HG02885 (cell line): ENCODE data around the gene ZNF587.
"Not testable (repeated sequence)": the region's sequence is repeated elsewhere in the genome, so short reads cannot be mapped to it uniquely, and the experiment has no call there.

Source experiments
- ATAC-seq: cut with Tn5 transposase; IDR thresholded peaks from one replicate; pipeline ENCODE4 v1.9.1; 2021; ENCODE audit warnings: mild to moderate bottlenecking; ENCODE audit not compliant: unreplicated experiment, poor library complexity

ZNF587 gene

DNA sequence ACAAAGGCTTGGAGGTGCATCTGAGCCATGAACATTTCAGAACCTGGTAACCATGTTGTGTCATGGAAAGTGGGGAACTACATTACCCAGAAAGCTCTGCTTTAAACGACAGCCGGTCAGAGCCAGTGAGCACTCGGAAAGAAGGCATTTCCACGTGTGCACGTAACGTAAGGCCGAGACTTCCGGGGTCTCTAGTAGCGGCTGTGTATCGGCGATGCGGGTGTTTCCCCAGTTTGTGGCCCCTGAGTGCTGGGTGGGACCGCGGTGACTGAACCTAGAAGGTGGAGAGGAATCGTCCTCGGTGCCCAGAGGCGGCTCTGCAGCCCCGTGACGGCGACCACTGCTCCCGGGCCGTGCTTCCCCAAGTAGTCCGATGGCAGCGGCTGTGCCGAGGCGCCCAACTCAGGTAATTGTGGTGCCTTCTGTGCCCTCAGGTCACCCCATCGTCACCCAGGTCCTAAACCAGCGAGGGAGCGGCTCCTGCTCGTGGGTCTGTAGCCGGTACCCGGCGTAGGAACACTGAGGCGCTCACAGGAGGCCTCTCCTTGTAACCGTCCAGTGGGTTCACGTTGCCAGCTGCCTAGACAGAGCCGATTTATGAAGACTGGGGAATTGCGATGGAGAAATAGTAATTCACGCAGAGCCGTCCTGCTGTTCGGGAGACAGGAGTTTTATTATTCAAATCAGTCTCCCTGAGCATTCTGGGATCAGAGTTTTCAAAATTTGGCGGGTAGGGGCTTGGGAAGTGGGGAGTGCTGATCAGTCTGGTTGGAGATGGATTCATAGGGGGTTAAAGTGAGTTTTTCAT, at the start of gene ZNF587:
Gene ZNF587, plus strand, starts transcription at position 194 of the 808 bp plus-strand sequence. Its CDS starts 180 bp downstream, at position 374.
- peak; percentile 98 for ATAC-seq

DNA sequence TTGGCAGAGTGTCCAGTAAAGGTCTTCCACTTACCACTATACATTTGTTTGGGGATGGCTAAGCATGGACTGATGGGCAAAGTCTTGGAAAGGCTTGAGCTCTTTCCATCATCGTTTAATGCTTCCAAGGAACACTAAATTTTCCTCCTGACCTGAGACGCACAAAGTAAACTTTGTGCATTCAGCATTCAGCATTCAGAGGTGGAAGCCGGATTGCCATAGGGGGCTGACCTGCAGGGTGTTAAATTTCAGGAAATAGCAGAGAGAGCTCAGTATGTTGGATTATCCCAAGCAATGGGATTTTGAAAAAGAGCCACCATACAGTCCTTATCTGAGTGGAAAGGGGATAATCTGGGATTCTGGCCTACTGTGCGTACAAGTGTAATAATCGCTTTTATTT, 49.0 kb upstream of the ZNF587 start:
- no peak for ATAC-seq

DNA sequence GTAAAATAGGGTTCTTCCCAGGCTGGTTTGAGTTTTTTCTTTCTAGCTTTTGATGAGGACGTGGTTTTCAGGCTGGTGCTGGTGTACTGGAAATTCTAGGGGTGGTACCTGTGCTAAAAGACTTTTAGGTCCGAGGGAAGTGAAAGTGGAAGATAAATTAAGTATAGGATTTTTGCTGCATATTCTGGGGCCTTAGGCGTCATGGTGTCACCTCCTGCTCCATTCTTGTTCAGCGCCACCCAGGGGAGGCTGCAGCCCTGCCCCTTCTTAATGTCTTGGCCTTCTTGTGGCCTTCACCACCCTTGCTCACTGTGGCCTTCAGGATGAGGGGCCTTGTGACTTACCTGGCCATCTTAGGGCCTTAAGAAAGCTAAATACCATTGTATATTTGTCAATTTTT, 47.4 kb upstream of the ZNF587 start:
- ATAC-seq: no peak

DNA sequence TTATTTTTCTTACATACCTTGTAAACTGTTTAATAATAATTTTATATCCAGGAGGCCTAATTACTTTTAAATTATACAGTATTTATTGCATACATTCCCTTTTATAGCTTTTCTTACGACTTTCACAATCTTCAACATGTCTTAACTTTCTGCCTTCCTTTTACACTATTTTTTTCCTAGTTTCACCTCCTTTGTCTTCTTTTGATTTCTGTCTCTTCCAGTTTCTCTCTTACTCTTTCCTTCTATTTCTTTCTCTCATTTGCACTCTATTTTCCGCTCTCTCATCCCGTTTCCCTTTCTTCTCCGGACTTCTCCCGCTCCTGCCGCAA, 46.4 kb upstream of the ZNF587 start:
- ATAC-seq: no peak

DNA sequence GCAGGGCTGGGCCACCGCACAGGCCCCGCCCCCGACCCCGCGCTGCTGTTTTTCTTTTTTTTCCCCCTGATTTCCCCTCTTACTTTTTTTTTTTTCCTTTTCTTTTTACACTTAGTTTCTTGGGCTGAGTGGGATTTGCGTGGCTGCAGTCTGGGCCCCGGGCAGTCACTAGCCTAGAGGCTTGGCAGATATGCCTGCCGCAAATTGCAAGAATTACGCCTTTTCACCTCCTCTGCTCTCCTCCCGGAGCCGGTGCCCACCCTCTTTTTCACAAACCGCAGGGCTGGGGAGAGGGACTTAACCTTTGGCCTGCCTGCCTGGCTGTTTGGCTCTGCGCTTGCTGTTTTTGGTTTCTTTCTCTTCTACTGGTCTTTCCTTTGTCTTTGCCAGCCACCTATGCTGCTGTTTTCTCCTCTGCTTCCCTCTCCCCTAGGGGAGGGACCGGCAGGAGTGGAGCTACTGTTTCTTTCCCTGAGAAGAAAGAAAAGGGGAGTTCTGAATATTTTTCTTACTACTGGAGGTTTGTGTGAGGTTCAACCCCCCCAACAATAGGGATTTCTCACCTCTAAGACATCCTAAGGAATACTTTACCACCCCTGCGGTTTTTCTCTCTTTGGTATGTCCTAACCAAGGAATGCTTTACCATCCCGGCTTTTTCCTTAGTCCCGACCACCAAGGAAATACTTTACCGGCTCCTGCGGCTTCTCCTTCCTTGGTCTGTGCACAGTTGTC, 45.9 kb upstream of the ZNF587 start:
- ATAC-seq: no peak

DNA sequence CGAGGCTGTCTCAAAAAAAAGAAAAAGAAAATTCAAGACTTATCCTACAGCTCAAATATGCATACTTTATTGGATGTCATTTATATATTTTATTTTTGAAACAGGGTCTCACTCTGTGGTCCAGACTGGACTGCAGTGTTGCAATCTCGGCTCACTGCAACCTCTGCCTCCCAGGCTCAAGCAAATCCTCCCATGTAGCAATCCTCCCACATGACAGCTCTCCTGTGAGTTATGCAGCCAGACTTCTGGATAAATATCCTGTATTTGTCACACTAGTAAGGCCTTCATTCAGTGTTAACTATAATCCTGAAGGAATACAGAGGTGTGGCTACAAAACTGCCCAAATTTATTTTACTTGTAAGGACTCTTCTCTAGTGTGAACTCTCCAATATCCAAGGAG, 42.1 kb upstream of the ZNF587 start:
- ATAC-seq: no peak

DNA sequence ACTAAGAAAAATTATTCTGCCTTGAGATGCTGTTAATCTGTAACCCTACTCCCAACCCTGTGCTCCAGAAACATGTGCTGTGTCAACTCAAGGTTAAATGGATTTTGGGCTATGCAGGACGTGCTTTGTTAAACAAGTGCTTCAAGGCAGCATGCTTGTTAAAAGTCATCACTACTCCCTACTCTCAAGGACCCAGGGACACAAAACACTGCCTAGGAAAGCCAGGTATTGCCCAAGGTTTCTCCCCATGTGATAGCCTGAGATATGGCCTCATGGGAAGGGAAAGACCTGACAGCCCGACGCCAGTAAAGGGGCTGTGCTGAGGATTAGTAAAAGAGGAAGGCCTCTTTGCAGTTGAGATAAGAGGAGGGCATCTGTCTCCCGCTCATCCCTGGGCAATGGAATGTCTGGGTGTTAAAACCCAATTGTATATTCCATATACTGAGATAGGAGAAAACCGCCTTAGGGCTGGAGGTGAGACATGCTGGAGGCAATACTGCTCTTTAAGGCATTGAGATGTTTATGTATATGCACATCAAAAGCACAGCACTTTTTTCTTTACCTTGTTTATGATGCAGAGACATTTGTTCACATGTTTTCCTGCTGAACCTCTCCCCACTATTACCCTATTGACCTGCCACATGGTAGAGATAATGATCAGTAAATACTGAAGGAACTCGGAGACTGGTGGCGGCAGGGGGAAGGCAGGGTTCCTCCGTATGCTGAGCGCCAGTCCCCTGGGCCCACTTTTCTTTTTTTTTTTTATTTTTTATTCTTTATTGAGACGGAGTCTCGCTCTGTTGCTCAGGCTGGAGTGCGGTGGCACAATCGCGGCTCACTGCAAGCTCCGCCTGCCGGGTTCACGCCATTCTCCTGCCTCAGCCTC, 39.0 kb upstream of the ZNF587 start:
- ATAC-seq: not testable (repeated sequence)

DNA sequence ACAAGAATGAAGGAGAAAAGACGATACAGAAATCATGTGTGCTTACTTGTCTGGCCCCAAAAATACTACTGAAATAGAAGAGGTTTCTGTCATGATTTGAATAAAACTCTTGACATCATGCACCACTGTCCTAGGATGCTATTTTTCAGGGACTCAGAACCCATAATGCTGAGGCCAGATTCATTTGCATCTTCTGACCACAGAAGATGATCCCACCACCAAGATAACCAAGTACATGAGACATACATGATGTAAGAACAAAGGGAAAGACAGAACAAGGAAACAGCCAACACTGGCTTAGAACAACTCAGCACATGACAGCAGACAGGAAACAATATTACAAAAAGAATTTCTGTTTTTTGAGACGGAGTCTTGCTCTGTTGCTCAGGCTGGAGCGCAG, 37.4 kb upstream of the ZNF587 start:
- peak; percentile 50 for ATAC-seq

DNA sequence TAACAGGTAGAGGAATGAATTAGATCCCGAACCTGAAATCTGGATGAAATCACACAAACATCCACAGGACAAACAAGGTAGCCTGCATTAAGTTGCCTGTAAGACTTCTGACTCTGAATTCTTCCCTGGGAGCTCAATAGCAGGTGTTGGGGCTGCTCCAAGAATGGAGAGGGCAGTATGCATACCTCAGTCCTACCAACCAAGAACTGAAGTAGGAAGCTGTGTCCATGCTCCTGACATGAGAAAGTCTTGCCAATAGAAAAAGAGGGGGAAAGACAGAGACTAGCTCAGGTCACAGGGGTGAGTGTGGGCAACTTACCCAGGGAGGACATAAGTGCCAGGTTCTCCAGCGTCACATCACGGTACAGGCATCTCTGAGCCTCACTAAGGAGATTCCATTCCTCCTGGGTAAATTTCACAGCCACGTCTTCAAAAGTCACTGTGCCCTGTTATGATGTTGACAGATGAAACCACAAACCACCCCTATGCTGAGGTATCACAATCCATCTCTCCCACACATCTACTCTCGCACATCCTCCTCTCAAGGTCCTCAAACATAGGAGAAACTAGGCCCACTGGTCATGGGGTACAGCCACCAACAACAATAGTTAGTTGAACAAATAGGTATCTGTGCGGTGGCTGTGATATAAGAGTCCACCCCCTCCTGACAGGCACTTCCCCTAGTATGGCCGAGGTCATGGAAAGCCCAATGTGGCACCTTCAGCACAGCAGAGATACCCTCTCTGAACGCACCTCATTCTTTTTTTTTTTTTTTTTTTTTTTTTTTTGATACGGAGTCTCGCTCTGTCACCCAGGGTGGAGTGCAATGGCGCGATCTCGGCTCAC, 36.5 kb upstream of the ZNF587 start:
- ATAC-seq: not testable (repeated sequence)

DNA sequence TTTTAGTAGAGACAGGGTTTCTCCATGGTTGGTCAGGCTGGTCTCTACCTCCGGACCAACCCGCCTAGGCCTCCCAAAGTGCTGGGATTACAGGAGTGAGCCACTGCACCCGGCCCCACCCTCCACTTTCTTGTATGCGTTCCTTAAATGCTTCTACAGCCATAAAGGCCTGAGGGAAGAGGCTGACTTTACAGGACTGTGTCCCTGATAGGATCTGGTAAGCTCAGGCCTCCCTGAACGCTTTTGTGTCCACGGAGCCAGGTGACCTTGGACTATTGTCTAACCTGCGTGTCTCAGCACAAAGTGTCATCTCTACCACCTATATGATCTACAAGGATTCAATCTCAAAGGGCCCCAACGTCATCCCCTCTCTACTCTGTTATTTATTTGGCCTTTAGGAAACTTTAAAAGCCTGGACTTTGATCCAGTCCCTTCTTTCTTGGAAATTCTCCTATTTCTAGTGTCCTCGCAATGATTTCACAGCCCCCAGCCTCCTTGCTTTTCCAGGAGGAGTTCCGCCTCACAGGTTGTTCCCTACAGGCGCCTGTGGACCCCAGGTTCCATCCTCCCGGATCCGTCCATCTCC, 35.6 kb upstream of the ZNF587 start:
- no peak for ATAC-seq

DNA sequence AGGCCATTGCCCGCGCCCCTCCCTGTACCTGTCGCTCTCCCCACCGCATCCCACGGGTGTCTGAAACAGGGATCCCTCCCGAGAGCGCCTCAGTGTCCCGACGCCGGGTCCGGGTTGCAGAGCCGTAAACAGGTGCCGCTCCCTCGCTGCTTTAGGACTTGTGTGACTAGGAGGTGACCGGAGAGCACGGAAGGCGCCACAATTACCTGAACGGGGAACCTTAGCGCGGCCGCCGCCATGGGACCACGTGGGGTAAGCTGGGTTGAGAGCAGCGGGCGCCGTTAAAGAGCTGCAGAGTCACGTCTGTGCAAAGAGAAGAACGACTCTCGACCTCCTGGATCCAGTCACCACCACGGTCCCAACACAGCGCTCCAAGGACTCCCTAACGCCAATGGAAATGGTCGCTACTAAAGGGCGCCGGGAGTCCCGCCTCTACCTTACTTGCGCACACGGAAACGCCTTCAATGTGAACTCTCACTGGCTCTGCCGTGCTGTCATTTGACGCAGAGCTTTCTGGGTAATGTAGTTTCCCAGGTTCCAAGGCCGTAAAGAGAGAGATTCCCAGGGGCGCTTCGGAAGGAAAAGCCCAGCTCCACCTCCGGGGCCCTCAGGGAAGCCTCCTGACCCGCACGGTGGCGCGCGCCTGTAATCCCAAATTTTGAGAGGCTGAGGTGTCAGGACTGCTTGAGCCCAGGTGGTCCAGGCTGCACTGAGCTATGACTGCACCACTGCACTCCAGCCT, 35.0 kb upstream of the ZNF587 start, which contains the start of gene ZNF552:
Gene ZNF552, minus strand, starts transcription at position 409 of the 742 bp plus-strand sequence. Its CDS starts 170 bp downstream, at position 239.
- ATAC-seq: peak; percentile 79

DNA sequence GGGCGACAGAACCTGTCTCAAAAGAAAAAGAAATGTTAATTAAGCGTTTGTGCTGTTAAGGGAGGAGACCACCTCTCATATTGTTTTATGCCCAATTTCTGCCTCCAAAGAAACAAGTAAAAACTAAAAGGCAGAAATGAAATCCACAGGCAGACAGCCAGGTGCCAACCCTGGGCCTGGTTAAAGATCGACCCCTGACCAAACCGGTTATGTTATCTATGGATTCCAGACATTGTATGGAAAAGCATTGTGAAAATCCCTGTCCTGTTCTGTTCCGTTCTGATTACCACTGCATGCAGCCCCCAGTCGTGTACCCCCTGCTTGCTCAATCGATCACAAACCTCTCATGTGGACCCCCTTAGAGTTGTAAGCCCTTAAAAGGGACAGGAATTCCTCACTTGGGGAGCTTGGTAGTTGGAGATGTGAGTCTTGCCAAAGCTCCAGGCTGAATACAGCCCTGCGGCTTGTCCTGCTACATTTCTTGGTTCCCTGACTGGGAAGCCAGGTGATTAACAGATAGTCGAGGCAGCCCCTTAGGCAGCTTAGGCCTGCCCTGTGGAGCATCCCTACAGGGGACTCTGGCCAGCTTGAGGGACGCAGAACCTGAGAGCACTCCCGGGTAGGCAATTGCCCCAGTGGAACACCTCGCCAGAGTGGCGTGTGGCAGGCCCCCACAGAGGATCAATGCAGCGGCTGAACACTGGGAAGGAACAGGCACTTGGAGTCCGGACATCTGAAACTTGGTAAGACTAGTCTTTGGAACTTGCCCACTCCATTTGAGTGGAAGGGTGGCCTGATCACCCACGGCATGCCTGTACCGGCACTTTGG, 34.2 kb upstream of the ZNF587 start:
- no peak for ATAC-seq

DNA sequence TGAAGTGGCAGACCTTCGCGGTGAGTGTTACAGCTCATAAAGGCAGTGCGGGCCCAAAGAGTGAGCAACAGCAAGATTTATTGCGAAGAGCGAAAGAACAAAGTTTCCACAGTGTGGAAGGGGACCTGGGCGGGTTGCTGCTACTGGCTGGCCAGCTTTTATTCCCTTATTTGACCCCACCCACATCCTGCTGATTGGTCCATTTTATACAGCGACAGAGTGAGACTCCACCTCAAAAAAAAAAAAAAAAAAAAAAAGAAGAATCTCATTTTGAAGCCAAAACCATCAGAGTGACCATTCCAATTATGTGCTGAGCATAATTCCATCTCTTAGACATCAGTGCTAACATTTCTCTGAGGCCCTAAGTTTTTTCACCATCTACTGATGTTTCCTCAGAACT, 33.0 kb upstream of the ZNF587 start:
- ATAC-seq: no peak

DNA sequence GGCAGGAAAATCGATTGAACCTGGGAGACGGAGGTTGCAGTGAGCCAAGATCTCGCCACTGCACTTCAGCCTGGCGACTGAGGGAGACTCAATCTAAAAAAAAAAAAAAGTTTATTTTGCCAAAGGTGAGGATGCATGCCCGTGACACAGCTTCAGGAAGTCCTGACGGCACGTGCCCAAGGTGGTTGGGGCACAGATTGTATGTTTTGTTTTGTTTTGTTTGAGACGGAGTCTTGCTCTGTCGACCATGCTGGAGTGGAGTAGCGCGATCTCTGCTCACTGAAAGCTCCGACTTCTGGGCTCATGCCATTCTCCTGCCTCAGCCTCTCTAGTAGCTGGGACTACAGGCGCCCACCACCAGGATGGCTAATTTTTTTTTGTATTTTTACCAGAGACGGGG, 31.7 kb upstream of the ZNF587 start:
- no peak for ATAC-seq

DNA sequence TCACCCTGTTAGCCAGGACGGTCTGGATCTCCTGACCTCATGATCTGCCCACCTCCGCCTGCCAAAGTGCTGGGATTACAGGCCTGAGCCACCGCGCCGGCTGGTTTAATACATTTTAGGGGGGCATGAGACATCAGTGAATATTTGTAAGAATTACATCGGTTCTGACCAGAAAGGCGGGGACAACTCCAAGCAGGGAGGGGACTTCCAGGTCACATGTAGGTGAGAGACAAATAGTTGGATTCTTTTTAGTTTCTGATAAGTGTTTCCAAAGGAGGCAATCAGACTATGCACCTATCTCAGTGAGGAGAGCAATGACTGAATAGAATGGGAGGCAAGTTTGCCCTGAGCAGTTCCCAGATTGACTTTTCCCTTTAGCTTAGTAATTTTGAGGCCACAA, 31.3 kb upstream of the ZNF587 start:
- no peak for ATAC-seq

DNA sequence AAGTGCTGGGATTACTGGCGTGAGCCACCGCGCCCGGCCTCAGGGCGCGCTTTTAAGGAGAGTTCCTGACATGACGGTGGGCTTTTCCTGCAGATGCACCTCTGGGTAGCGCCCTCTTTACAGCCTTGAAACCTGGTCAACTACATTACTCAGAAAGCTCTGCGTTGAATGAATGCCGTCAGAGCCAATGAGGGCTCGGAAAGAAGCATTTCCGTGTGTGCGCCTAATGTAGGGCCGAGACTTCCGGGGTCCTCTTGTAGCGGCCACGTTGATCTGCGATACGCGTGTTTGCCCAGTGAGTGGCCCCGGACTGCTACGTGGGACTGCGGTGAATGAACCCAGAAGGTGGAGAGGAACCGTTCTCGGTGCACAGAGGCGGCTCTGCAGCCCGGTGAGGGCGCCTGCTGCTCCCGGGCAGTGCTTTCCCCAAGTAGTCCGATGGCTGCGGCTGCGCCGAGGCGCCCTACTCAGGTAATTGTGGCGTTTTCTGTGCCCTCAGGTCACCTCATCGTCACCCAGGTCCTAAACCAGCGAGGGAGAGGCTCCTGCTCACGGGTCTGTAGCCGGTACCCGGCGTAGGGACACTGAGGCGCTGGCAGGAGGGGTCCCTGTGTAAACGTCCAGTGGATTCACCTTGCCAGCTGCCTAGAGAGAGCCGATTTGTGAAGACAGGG, 30.0 kb upstream of the ZNF587 start:
- ATAC-seq: peak; percentile 89

DNA sequence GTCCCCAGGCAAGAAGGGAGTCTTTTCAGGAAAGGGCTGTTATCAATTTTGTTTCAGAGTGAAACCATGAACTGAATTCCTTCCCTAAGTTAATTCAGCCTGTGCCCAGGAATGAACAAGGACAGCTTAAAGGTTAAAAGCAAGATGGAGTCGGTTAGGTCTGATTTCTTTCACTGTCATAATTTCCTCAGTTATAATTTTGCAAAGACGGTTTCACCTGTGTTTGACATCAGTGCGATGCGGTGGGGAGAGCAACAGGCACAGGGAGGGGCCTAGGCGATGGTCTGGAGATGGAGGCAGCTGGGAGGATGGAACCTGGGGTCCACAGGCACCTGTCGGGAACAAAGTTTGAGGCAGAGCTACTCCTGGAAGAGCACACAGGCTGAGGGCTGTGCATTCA, 29.1 kb upstream of the ZNF587 start:
- ATAC-seq: no peak
